ENCODE measurements around the gene SUMF1.

SUMF1 gene

DNA sequence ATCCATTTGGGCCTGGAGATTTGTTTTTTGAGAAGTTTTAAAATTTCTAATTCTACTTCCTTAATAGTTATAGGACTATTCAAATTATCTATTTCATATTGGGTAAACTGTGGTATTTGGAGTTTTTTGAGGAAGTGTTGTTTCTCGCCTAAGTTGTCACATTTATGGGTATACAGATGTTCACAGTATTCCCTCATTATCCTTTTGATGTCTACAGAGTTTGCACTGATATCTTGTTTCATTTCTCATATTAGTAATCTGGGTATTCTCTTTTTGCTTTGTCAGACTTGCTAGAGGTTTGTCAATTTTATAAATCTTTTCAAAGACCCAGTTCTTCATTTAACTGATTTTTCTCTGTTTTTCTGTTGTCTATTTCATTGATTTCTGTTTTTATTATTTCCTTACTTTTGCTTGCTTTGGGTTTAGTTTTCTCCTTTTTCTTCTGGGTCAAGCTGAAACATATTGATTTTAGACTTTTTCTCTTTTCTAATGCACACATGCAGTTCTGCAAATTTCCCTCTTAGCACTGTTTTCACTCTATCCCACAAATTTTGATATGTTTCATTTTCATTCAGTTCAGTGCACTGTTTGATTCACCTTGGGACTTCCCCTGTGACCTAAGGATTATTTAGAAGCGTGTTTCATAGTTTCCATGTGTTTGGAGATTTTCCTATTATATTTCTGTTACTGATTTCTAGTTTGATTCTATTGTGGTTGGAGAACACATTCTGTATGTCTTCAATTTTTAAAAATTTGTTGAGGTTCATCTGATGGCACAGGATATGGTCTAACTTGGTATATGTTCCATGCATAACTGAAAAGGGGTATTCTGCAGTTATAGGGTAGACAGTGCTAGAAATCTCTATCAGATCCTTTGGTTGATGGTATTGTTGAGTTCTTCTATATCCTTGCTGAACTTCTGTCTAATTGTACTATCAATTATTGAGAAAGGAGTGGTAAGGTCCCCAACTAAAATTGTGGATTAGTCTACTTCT is 79.6 kb downstream of the SUMF1 start:
- peaks cover 4% of the 10 kb centered on the region for H3K4me1 Mint-ChIP-seq
- peaks cover 2% of the 10 kb centered on the region for H3K9me3 Mint-ChIP-seq
- CTCF ChIA-PET, result no interaction called here
- peaks cover 10% of the 10 kb centered on the region for H3K36me3 Mint-ChIP-seq
- DNase-seq, result no peak
- H3K27ac Mint-ChIP-seq, result no peak overlapping the region
- H3K27me3 Mint-ChIP-seq, result no peaks in the 10 kb centered on the region
- no peak overlapping the region for H3K4me3 Mint-ChIP-seq

DNA sequence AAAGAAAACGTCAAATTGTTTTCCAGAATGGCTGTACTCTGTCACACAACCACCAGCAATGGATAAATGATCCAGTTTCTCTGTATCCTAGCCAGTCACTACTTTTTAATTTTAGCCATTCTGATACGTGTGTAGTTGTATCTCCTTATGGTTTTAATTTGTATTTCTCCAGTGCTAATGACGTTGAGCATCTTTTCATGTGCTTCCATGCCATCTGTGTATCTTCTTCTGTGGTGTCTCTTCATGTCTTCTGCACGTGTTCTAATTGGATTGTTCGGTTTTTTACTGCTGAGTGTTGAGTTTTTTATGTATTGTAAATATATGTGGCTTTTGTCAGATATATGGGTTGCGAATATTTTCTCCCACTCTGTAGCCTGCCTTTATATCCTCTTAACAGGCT is 81.9 kb downstream of the SUMF1 start:
- H3K9me3 Mint-ChIP-seq, result peaks cover 3% of the 10 kb centered on the region
- no peaks in the 10 kb centered on the region for H3K27me3 Mint-ChIP-seq
- H3K4me3 Mint-ChIP-seq, result no peak overlapping the region
- no peak for DNase-seq
- H3K4me1 Mint-ChIP-seq, result peaks cover 4% of the 10 kb centered on the region
- CTCF ChIA-PET, result no interaction called here
- peaks cover 4% of the 10 kb centered on the region for H3K36me3 Mint-ChIP-seq
- H3K27ac Mint-ChIP-seq, result no peak overlapping the region

DNA sequence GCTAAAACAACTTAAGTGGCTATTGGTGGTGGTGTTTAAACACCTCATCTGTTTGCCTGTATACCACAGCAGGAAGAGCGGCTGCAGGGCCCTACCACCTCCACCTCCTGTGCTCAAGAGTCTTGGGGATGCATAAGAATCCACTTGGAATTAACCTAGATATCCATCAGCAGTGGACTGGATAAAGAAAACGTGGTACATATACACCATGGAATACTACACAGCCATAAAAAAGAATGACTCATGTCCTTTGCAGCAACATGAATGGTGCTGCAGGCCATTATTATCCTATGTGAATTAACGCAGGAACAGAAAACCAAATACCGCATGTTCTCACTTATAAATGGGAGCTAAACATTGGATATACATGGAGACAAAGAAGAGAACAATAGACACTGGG is 87.1 kb downstream of the SUMF1 start:
- CTCF ChIA-PET, result no interaction called here
- no peak overlapping the region for H3K4me3 Mint-ChIP-seq
- H3K9me3 Mint-ChIP-seq, result peaks cover 4% of the 10 kb centered on the region
- H3K27me3 Mint-ChIP-seq, result no peaks in the 10 kb centered on the region
- H3K27ac Mint-ChIP-seq, result no peak overlapping the region
- H3K4me1 Mint-ChIP-seq, result no peaks in the 10 kb centered on the region
- H3K36me3 Mint-ChIP-seq, result peaks cover 6% of the 10 kb centered on the region
- DNase-seq, result no peak

DNA sequence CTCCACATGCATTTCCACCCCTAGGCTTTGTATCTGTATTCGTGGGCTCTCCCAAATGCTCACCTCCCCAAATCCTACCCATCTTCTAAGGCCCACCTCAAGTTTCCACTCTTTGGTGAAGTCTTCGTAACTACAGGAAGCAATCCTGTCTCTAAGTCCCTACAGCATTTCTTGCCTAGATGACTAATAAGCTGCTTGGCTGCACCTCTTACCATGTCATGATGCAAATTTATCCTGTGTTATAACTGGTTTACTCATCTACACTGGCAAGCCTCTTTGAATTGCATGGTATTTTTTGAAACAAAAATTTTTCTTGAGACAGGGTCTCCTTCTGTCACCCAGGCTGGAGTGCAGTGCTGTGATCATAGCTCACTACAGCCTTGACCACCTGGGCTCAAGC is 90.6 kb downstream of the SUMF1 start:
- peaks cover 15% of the 10 kb centered on the region for H3K36me3 Mint-ChIP-seq
- H3K27ac Mint-ChIP-seq, result no peak overlapping the region
- CTCF ChIA-PET, result no interaction called here
- H3K4me3 Mint-ChIP-seq, result no peak overlapping the region
- no peak for DNase-seq
- peaks cover 15% of the 10 kb centered on the region for H3K9me3 Mint-ChIP-seq
- H3K27me3 Mint-ChIP-seq, result no peaks in the 10 kb centered on the region
- H3K4me1 Mint-ChIP-seq, result no peaks in the 10 kb centered on the region

DNA sequence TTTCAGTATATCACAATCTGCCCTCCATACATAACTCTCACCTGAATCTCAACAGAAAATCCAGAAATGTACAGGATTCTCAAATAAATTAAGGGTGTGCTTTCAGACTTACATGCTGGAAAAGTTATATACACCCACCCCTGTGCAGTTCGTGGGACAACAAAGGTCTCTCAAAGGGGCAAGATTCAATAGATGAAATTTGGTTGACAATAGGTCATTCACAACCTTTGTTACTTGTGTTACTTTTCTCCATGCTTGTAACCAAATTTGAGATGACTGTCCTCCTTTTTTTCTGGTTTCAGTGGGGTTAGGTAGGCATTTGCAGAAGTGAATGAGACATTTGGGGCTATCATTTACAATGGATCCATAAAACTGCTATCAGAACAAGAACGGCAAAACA is 91.2 kb downstream of the SUMF1 start:
- Mint-ChIP-seq H3K9me3 (peaks cover 15% of the 10 kb centered on the region), H3K27me3 (no peaks in the 10 kb centered on the region), H3K36me3 (peaks cover 17% of the 10 kb centered on the region), H3K4me3 (no peak overlapping the region), H3K4me1 (no peaks in the 10 kb centered on the region), H3K27ac (no peak overlapping the region)
- no peak for DNase-seq
- CTCF ChIA-PET, result no interaction called here

DNA sequence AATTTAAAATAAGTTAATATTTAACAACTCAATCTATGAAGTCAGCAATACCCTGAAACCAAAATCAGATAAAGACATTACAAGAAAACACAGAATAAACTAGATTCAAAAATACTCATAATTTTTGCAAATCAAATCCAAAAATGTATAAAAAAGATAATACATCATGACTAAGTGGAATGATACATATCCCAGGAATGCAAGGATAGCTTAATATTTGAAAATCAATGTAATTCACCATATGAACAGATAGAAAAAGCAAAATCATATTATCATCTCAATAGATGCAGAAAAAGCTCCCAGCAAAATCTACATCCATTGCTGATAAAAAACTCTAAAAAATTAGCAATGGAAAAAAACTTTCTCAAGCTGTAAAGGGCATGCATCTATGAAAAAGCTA is 93.4 kb downstream of the SUMF1 start:
- Mint-ChIP-seq H3K36me3 (peaks cover 17% of the 10 kb centered on the region), H3K9me3 (peaks cover 11% of the 10 kb centered on the region), H3K27ac (no peak overlapping the region), H3K4me1 (no peaks in the 10 kb centered on the region), H3K27me3 (no peaks in the 10 kb centered on the region), H3K4me3 (no peak overlapping the region)
- no peak for DNase-seq
- CTCF ChIA-PET, result interaction anchor here (0.6 kb wide), 1 partner anchor 944 kb away, joined by 3 read pairs; no protein-coding TSS in a partner anchor

DNA sequence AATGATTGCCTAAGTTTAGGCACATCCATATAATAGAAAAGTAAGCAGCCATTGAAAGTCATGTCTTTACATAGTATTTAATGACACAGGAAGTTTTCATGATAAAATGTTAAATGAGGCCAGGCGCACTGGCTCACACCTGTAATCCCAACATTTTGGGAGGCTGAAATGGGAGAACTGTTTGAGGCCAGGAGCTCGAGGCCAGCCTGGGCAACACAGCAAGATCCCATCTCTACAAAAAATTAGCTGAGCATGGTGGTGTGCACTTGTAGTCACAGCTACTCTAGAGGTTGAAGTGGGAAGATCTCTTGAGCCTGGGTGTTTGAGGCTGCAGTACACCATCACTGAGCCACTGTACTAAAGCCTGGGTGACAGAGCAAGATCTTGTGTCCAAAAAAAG is 104.5 kb downstream of the SUMF1 start:
- DNase-seq, result no peak
- H3K27ac Mint-ChIP-seq, result no peak overlapping the region
- no peak overlapping the region for H3K4me3 Mint-ChIP-seq
- H3K36me3 Mint-ChIP-seq, result no peaks in the 10 kb centered on the region
- H3K4me1 Mint-ChIP-seq, result no peaks in the 10 kb centered on the region
- no peaks in the 10 kb centered on the region for H3K9me3 Mint-ChIP-seq
- H3K27me3 Mint-ChIP-seq, result no peaks in the 10 kb centered on the region
- CTCF ChIA-PET, result no interaction called here

DNA sequence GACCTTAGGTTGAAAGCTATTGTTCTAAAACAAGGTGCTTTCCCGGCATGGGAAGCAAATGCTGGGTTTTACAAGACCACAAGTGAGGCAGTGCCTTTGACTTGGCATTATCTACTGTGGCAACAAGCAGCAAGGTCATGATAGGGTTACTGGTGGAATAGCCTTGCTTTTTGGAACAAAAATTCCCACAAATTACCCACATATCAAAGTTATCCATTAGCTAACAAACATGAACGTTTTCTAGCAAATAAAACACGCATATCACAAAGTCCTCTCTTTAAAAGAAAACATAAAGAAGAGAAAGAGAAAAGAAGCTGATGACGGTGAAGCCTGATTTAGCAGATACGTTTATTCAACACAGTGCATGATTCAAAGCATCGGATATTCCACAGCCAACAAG is 106.3 kb downstream of the SUMF1 start:
- Mint-ChIP-seq H3K4me3 (no peak overlapping the region), H3K36me3 (no peaks in the 10 kb centered on the region), H3K27me3 (no peaks in the 10 kb centered on the region), H3K9me3 (no peaks in the 10 kb centered on the region), H3K4me1 (no peaks in the 10 kb centered on the region), H3K27ac (no peak overlapping the region)
- no peak for DNase-seq
- CTCF ChIA-PET, result interaction anchor here (1.0 kb wide), 1 partner anchor 273 kb away, joined by 3 read pairs; no protein-coding TSS in a partner anchor

DNA sequence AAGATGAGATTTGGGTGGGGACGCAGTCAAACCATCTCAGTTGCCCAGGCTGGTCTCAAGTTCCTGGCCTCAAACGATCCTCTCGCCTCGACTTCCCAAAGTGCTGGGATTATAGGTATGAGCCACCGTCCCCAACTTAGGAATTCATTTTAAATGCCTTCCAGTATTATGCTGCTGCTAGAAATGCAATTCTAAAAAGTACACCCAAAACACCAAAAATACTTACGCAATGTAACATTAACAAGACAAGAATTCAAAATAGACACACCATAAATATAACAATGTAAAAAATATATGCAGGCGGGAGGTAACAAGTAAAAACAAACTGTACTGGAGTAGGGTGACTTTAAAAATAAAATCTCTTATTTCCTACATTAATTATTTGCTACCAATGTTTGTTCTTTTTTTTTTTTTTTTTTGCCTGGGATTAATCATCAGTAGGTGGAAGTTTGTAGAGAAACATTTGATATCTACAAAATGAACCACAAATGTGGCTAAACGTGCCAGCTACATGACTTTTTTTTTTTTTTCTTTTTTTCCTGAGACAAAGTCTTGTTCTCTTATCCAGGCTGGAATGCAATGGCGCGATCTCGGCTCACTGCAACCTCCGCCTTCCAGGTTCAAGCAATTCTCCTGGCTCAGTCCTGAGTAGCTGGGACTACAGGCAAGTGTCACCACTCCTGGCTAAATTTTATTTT is 107.1 kb downstream of the SUMF1 start:
- H3K4me3 Mint-ChIP-seq, result no peak overlapping the region
- CTCF ChIA-PET, result no interaction called here
- H3K27ac Mint-ChIP-seq, result no peak overlapping the region
- no peak for DNase-seq
- no peaks in the 10 kb centered on the region for H3K27me3 Mint-ChIP-seq
- no peaks in the 10 kb centered on the region for H3K9me3 Mint-ChIP-seq
- no peaks in the 10 kb centered on the region for H3K4me1 Mint-ChIP-seq
- H3K36me3 Mint-ChIP-seq, result no peaks in the 10 kb centered on the region

DNA sequence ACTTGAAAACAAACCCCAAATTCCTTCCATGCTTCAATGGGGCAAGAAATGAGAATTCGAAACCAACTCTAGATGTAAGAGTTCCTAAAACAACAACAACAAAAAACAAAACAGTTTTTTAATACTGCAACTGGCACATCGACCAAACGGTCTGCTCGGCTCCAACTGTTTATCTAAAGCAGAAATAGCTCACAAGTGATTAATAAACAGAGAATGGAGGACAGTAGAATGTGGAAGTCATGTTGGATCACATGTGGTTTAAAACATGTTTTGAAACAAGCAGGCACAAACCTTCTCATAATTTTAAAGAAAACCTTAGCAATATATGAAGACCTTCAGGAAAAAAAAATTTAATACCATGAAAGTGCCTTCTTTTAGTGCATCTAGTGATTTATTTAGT is 108.8 kb downstream of the SUMF1 start:
- Mint-ChIP-seq H3K36me3 (no peaks in the 10 kb centered on the region), H3K9me3 (no peaks in the 10 kb centered on the region), H3K4me3 (no peak overlapping the region), H3K27me3 (no peaks in the 10 kb centered on the region), H3K27ac (no peak overlapping the region), H3K4me1 (no peaks in the 10 kb centered on the region)
- no peak for DNase-seq
- CTCF ChIA-PET, result interaction anchor here (1.7 kb wide), 1 partner anchor 273 kb away, joined by 3 read pairs; no protein-coding TSS in a partner anchor

DNA sequence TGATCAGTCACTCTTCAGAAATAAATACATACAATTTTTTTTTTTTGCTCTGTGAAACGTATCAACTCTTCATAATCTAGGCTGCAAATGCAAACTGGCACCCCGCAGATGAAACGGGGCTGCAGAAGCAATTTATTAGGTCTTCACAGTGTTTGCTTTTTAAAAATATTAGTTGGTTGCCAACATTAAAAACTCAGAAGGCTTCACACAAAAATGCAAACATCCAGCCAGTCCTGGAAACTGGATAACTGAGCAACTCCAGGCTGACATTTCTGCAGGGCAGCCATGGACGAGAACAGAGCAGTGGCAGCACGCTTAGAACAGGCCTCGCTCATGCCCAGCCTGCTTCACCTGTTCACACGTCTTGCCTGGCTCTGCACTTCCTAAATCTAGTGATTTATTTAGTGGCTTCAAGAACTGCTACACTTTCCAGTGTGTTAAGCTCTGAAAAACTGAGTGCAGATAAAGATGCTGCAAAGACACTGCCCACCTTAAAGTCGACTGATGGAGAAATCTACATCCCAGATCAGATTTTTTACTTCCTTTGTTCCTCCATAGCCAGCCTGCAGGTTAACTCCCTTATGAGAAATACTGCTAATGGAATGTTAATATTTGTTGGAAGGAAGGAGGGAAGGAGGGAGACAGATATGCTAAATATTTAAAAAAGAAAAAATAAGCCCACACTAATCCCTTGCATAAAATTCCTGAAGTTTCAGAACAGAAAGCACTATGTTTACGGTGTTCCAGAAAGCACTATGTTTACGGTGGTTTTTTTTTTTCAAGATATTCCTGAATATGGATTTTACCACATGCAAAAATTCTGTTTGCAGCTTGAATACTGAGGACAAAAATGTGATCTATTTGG is 110.3 kb downstream of the SUMF1 start:
- peaks cover 9% of the 10 kb centered on the region for H3K4me1 Mint-ChIP-seq
- H3K9me3 Mint-ChIP-seq, result no peaks in the 10 kb centered on the region
- no peak overlapping the region for H3K27ac Mint-ChIP-seq
- H3K36me3 Mint-ChIP-seq, result no peaks in the 10 kb centered on the region
- no peaks in the 10 kb centered on the region for H3K27me3 Mint-ChIP-seq
- H3K4me3 Mint-ChIP-seq, result no peak overlapping the region
- no peak for DNase-seq
- CTCF ChIA-PET, result no interaction called here

DNA sequence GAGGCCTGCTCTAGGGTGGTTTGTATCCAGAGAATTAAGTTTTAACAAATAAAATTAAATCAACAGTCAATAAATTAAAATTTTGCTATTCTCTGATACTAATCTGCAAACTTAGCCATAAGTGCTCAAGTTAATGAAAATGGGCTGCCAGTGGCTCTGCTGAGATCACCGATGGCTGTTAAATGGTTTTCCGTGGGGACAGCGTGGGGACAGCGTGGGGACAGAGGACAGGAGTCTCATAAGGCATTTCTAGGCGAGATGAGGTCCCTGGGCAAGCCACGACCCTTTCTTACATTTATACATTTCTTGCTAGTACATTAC is 110.9 kb downstream of the SUMF1 start:
- no peak overlapping the region for H3K4me3 Mint-ChIP-seq
- no peaks in the 10 kb centered on the region for H3K27me3 Mint-ChIP-seq
- CTCF ChIA-PET, result no interaction called here
- no peaks in the 10 kb centered on the region for H3K36me3 Mint-ChIP-seq
- H3K9me3 Mint-ChIP-seq, result no peaks in the 10 kb centered on the region
- DNase-seq, result no peak
- no peak overlapping the region for H3K27ac Mint-ChIP-seq
- peaks cover 15% of the 10 kb centered on the region for H3K4me1 Mint-ChIP-seq

DNA sequence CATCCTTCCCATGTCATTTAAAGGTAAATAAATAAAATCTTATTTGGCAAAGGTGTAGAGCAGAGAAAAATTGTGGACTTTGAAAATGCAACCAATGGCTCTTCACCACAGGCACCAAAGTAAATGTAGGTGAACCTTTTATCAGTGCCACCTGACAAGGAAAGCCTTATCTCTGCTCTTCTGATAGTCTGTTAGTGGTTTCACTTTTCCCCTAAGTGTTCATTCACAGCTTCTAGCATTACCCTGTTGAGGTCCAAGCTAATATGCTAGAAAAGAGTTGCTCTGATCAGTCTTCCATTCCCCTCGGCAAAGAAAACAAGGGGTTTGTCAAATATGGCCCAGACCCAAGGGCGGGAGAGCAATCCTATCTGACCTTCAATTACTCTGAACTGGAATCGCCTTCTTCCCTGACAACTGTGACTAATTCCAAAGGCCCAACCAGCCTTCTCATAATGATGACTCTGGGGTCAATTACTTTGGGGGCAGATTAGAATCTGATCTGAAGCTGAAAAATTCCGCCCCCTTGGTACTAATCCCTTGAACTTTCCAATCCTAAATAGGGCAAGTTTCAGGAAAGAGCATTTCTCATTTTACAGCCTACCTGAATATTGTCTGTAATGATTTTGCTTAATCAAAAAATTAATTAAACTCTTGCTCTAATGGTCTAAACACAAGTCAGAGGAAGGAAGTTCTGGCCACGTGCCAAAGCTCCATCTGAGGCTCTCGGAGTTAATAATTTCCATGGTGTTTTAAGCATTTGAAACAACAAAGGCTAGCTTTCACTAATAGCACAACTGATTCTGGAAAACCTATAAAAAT is 111.5 kb downstream of the SUMF1 start:
- Mint-ChIP-seq H3K4me3 (no peak overlapping the region), H3K27me3 (no peaks in the 10 kb centered on the region), H3K4me1 (peaks cover 20% of the 10 kb centered on the region), H3K27ac (no peak overlapping the region), H3K36me3 (no peaks in the 10 kb centered on the region), H3K9me3 (no peaks in the 10 kb centered on the region)
- CTCF ChIA-PET, result no interaction called here
- no peak for DNase-seq

Measured in activated naive CD4-positive, alpha-beta T cell treated with anti-CD3 and anti-CD28 coated beads, Interleukin-2, amount 10 ng/mL, durations not matched to agents 7 days and 5 days (primary cell).